ENCODE data around the gene FAR2.

GRCh38 chr12:29234552-29234951, 85.5 kb downstream of the FAR2 start:
- no peak for TF ChIP-seq ZNF384 (IDR thresholded peaks at IDR 0.05)
- no peak for TF ChIP-seq FOXA1 (IDR thresholded peaks at IDR 0.05)
- TF ChIP-seq FOXM1 (IDR thresholded peaks at IDR 0.05; ENCODE audit: borderline replicate concordance), result no peak
- TF ChIP-seq SUZ12 (IDR thresholded peaks at IDR 0.05), result no peak
- TF ChIP-seq HDGF (IDR thresholded peaks at IDR 0.05; ENCODE audit: borderline replicate concordance), result no peak
- TF ChIP-seq ELF4 (IDR thresholded peaks at IDR 0.05), result no peak
- TF ChIP-seq BHLHE40 (IDR thresholded peaks at IDR 0.05; ENCODE audit: borderline replicate concordance), result no peak

Measured in HEK293T (cell line).